ENCODE data around the gene NKX2-4. TPM values are rescaled to one million over a fixed set of nuclear protein-coding genes. Genes with fewer than 3 reads are reported as not detected.

The NKX2-4 gene
- total and polyA plus RNA-seq, 2 of the 4 experiments (the other 2 are of a cell fraction): not detected

DNA sequence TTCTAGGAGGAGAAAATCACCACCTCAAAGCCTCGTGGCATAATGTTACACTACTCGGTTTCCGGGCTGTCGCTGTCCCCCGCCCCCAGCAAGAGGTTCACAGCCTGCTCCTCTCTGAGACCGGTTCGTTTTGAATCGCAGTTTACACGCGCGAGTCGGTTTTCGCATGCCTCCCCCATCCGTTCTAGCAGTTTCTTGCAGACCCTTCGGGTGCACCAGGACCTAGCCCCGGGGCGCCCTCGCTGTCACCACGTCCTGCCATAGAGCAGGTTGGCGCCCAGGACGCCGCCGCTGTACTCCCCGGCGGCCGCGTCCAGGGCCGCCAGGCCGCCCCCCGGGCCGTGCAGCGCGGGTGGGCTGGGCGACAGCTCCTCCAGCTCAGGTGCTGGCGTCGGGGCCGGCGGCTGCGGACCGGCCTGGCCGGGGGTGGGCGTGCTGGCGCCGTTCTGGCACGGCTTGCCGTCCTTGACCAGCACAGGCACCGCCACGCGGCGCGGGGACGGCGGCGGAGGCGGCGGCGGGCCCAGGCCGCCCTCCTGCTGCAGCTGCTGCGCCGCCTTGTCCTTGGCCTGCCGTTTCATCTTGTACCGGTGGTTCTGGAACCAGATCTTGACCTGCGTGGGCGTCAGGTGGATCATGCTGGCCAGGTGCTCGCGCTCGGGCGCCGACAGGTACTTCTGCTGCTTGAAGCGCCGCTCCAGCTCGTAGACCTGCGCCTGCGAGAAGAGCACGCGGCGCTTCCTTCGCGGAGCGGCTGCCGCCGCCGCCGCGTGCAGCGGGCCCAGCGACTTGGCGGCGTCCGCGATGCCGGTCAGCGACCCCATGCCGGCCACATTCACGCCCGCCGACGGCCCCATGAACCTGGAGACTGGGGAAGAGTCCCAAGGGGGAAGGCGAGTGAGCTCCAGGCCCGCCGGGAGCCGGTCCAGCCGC, 1.4 kb downstream of the NKX2-4 start:
- ChIA-PET POLR2A (ENCODE audit: unreplicated experiment) (no interaction called here), CTCF (interaction anchor here (1.0 kb wide), 1 partner anchor 61 kb away, joined by 3 read pairs; no protein-coding TSS in a partner anchor)
- intact Hi-C loops (cut with micrococcal nuclease): loop anchor here (10.0 kb wide), 1 partner anchor 161 kb away; no protein-coding TSS in a partner anchor
- peak overlapping the region; percentile 19; the same call in 1 of the 2 replicates for H3K4me3 ChIP-seq (ENCODE audit: insufficient read depth, low read depth, low read length)
- no peaks in the 10 kb centered on the region for H3K36me3 ChIP-seq (ENCODE audit: control insufficient read depth, insufficient read depth, low read length)
- H2BK5ac ChIP-seq (ENCODE audit: low read depth, low read length, poor library complexity, severe bottlenecking): no peak overlapping the region
- H3K27me3 ChIP-seq (ENCODE audit: control insufficient read depth, insufficient read depth, low read length): peaks cover 81% of the 10 kb centered on the region
- no peak overlapping the region for H3K27ac ChIP-seq (ENCODE audit: insufficient read depth, low read length)
- H4K91ac ChIP-seq (ENCODE audit: insufficient read depth, low read depth, low read length): no peak overlapping the region
- H4K20me1 ChIP-seq (ENCODE audit: insufficient read depth, low read length): no peaks in the 10 kb centered on the region
- H2AFZ ChIP-seq (replicated peaks; ENCODE audit: low read length, poor library complexity): peak overlapping the region; percentile 77
- H4K8ac ChIP-seq (ENCODE audit: low read depth in 2 of 2, low read length in 2 of 2): no peak overlapping the region
- in situ Hi-C loops (cut with MboI; ENCODE audit: low sequenced_read_pairs): no loop called here
- H3K18ac ChIP-seq (ENCODE audit: low read depth, low read length): no peak overlapping the region
- dilution Hi-C loops (cut with HindIII; ENCODE audit: low sequenced_read_pairs, unreplicated experiment): no loop called here
- H3K4me2 ChIP-seq (ENCODE audit: low read depth, low read length): peak overlapping the region; percentile 74; the same call in 1 of the 2 replicates
- H4K5ac ChIP-seq (ENCODE audit: low read depth, low read length): no peak overlapping the region
- no peak overlapping the region for H2BK20ac ChIP-seq (ENCODE audit: low read depth, low read length)
- no peak overlapping the region for H2BK120ac ChIP-seq (ENCODE audit: low read depth, low read length)
- no TSS peak for BruUV-seq (replicated peaks)
- peaks cover 18% of the 10 kb centered on the region for H3K9me3 ChIP-seq (ENCODE audit: control insufficient read depth, insufficient read depth, low read length)
- H3K14ac ChIP-seq (replicated peaks; ENCODE audit: low read depth, low read length): no peak overlapping the region
- no peak overlapping the region for H2AK9ac ChIP-seq (replicated peaks; ENCODE audit: low read depth, low read length, poor library complexity)
- no peak overlapping the region; the same call in 1 of the 2 replicates for H3K23ac ChIP-seq (ENCODE audit: low read depth, low read length)
- H3K4ac ChIP-seq (ENCODE audit: low read depth, low read length): no peak overlapping the region
- no peaks in the 10 kb centered on the region for H3K79me1 ChIP-seq (ENCODE audit: low read depth in 1 of 2, low read length in 2 of 2)
- no peak overlapping the region for H3K56ac ChIP-seq (ENCODE audit: extremely low read depth, insufficient read depth, low read length)
- DNase-seq (no peak), ATAC-seq (ENCODE audit: low read depth) (no peak; the same call in 1 of the 2 replicates)
- no peak for TF ChIP-seq RFX5 (IDR thresholded peaks at IDR 0.05; ENCODE audit: low read depth, low read length)
- TF ChIP-seq, protein P1, sequence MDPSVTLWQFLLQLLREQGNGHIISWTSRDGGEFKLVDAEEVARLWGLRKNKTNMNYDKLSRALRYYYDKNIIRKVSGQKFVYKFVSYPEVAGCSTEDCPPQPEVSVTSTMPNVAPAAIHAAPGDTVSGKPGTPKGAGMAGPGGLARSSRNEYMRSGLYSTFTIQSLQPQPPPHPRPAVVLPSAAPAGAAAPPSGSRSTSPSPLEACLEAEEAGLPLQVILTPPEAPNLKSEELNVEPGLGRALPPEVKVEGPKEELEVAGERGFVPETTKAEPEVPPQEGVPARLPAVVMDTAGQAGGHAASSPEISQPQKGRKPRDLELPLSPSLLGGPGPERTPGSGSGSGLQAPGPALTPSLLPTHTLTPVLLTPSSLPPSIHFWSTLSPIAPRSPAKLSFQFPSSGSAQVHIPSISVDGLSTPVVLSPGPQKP (IDR thresholded peaks at IDR 0.05; ENCODE audit: borderline replicate concordance, low read depth, low read length): no peak
- 4% methylated on average over 53 of the region's 103 CpGs; no CpG with 5 or more reads in 1 of the 2 experiments for WGBS, 2 experiments (ENCODE audit: extremely low coverage in 2 of 2, insufficient read length in 1 of 2)
- H2BK15ac ChIP-seq (ENCODE audit: low read depth, low read length): no peak overlapping the region
- no peaks in the 10 kb centered on the region for H3K9me1 ChIP-seq (ENCODE audit: insufficient read depth, low read length)
- no peak overlapping the region for H3K9ac ChIP-seq (ENCODE audit: low read depth, low read length)
- no peak overlapping the region for H2AK5ac ChIP-seq (ENCODE audit: low read depth, low read length)
- peaks cover 2% of the 10 kb centered on the region; the same call in 1 of the 2 replicates for H3K4me1 ChIP-seq (ENCODE audit: control insufficient read depth, insufficient read depth, low read length)

Measured in IMR-90 (cell line).